Purkinje cell (primary cell): ENCODE data around the gene SMCO1. TPM values are rescaled to one million over a fixed set of nuclear protein-coding genes. Genes with fewer than 3 reads are reported as not detected.

Source experiments
- polyA plus RNA-seq: library from polyadenylated mRNA; unstranded; fragments of >200 nt; fragmentation: Nextera tagmentation; gene quantifications from 2 replicates; pipeline ENCODE4 v1.2.1, GENCODE V29; 2014

SMCO1 gene, protein sequence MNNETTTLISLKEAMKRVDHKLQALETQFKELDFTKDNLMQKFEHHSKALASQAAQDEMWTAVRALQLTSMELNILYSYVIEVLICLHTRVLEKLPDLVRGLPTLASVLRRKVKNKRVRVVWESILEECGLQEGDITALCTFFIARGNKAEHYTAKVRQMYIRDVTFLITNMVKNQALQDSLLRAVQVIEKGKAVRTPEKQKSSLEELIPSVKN
- polyA plus RNA-seq = 1.5 TPM in 1 of 2 replicates, not detected in the other

GRCh38 chr3:196514913-196515621, at the start of gene SMCO1:
SMCO1 (minus strand) TSS chr3:196515346; CDS start chr3:196515209, 137 bp downstream.

GRCh38 chr3:196503196-196504076, 11.7 kb downstream of the SMCO1 start, which contains the start of gene RNF168:
RNF168 (minus strand) TSS chr3:196503768; CDS start chr3:196503173, 595 bp downstream.

Other genes with a start within 250 kb of the SMCO1 start
- gene PCYT1A, start 227.6 kb downstream of the SMCO1 start, polyA plus RNA-seq = 6.0 and 29.3 TPM in 2 replicates
- gene DYNLT2B, start 197.1 kb downstream of the SMCO1 start, polyA plus RNA-seq = 67.8 and 88.8 TPM in 2 replicates
- gene TM4SF19, start 177.0 kb downstream of the SMCO1 start, polyA plus RNA-seq = not detected in 2 replicates
- 11.5 and 14.3 TPM in 2 replicates for gene UBXN7, start 82.9 kb downstream of the SMCO1 start, polyA plus RNA-seq
- 6.2 and 10.6 TPM in 2 replicates for gene RNF168, start 11.6 kb downstream of the SMCO1 start, polyA plus RNA-seq
- gene WDR53, start 53.2 kb upstream of the SMCO1 start, polyA plus RNA-seq = 6.2 and 10.5 TPM in 2 replicates
- gene FBXO45, start 53.3 kb upstream of the SMCO1 start, polyA plus RNA-seq = 11.6 and 13.2 TPM in 2 replicates
- gene NRROS, start 124.3 kb upstream of the SMCO1 start, polyA plus RNA-seq = not detected in 2 replicates
- 5.1 and 11.5 TPM in 2 replicates for gene CEP19, start 196.9 kb upstream of the SMCO1 start, polyA plus RNA-seq
- 35.6 and 43.2 TPM in 2 replicates for gene PIGX, start 197.0 kb upstream of the SMCO1 start, polyA plus RNA-seq
- gene PAK2, start 224.5 kb upstream of the SMCO1 start, polyA plus RNA-seq = 9.3 and 10.5 TPM in 2 replicates